Neuronal stem cell (in vitro differentiated cells): ENCODE measurements around the gene MRPL53.

Experiments used
- DNase-seq: peaks from one replicate; pipeline ENCODE4 v3.0.0-alpha.2; 2013; ENCODE audit warnings: low spot score
- H2AFZ ChIP-seq: one replicate; pipeline ENCODE4 v1.6.1; 2013; ENCODE audit warnings: mild to moderate bottlenecking, low read length, inconsistent platforms
- H2AK5ac ChIP-seq: 2 replicates; pipeline ENCODE4 v1.6.1; 2013; ENCODE audit warnings: low read depth, mild to moderate bottlenecking, inconsistent platforms, low read length, moderate library complexity, mixed read lengths
- H2BK120ac ChIP-seq: 2 replicates; pipeline ENCODE4 v1.6.1; 2013; ENCODE audit warnings: low read depth, mild to moderate bottlenecking, inconsistent platforms, low read length, moderate library complexity, mixed read lengths
- H2BK12ac ChIP-seq: one replicate; pipeline ENCODE4 v1.6.1; 2013; ENCODE audit warnings: low read length, inconsistent platforms
- H2BK15ac ChIP-seq: 2 replicates; pipeline ENCODE4 v1.6.1; 2013; ENCODE audit warnings: mild to moderate bottlenecking, low read length, inconsistent platforms, mixed read lengths
- H2BK5ac ChIP-seq: one replicate; pipeline ENCODE4 v1.6.1; 2013; ENCODE audit warnings: inconsistent platforms, mild to moderate bottlenecking, low read length, moderate library complexity
- H3K14ac ChIP-seq: one replicate; pipeline ENCODE4 v1.6.1; 2013; ENCODE audit warnings: low read length, inconsistent platforms
- H3K18ac ChIP-seq: 2 replicates; pipeline ENCODE4 v1.6.1; 2013; ENCODE audit warnings: low read length, inconsistent platforms
- H3K23ac ChIP-seq: 2 replicates; pipeline ENCODE4 v1.6.1; 2013; ENCODE audit warnings: low read depth, mild to moderate bottlenecking, mixed read lengths, low read length, inconsistent platforms; ENCODE audit not compliant: poor library complexity
- H3K27ac ChIP-seq: replicated peaks from 3 replicates; pipeline ENCODE4 v1.5.1; 2013; ENCODE audit warnings: low read length, inconsistent platforms
- H3K27me3 ChIP-seq, 3 experiments: 2 replicates each; pipeline ENCODE4 v1.6.1; 2013; ENCODE audit warnings: low read length in 3 of 3, mild to moderate bottlenecking in 2 of 3, inconsistent platforms in 1 of 3, low read depth in 1 of 3, mixed read lengths in 1 of 3, moderate library complexity in 1 of 3; ENCODE audit not compliant: control insufficient read depth in 3 of 3, insufficient read depth in 3 of 3
- H3K36me3 ChIP-seq, 2 donors: replicated peaks in 1 of 2; 2 replicates each; pipeline ENCODE4 v1.6.1; 2013; ENCODE audit warnings: low read length in 2 of 2; ENCODE audit not compliant: control insufficient read depth in 2 of 2, insufficient read depth in 2 of 2
- H3K4ac ChIP-seq: 2 replicates; pipeline ENCODE4 v1.6.1; 2013; ENCODE audit warnings: inconsistent platforms, mild to moderate bottlenecking, low read length, moderate library complexity
- H3K4me1 ChIP-seq, 2 donors: 1 replicate in 1 of 2; 2 replicates in 1 of 2; pipeline ENCODE4 v1.6.1; 2013; ENCODE audit warnings: low read length in 2 of 2, low read depth in 1 of 2; ENCODE audit not compliant: control insufficient read depth in 2 of 2, insufficient read depth in 1 of 2
- H3K4me2 ChIP-seq: one replicate; pipeline ENCODE4 v1.6.1; 2013; ENCODE audit warnings: mild to moderate bottlenecking, low read length, inconsistent platforms; ENCODE audit not compliant: insufficient read depth, poor library complexity, severe bottlenecking
- H3K4me3 ChIP-seq, 2 donors: 2 replicates each; pipeline ENCODE4 v1.5.1; 2013; ENCODE audit warnings: low read length in 2 of 2, mild to moderate bottlenecking in 2 of 2, inconsistent platforms in 1 of 2, moderate library complexity in 1 of 2
- H3K79me1 ChIP-seq: one replicate; pipeline ENCODE4 v1.6.1; 2013; ENCODE audit warnings: low read depth, mild to moderate bottlenecking, inconsistent platforms, low read length, moderate library complexity
- H3K9ac ChIP-seq: one replicate; pipeline ENCODE4 v1.6.1; 2013; ENCODE audit warnings: mild to moderate bottlenecking, low read depth, low read length, inconsistent platforms; ENCODE audit not compliant: poor library complexity
- H3K9me3 ChIP-seq, 2 donors: replicated peaks in 1 of 2; 2 replicates each; pipeline versions ENCODE3 to v1.6.1; 2013; ENCODE audit warnings: low read length in 2 of 2, mild to moderate bottlenecking in 2 of 2, inconsistent platforms in 1 of 2, low read depth in 1 of 2, mixed read lengths in 1 of 2, moderate library complexity in 1 of 2; ENCODE audit not compliant: control insufficient read depth in 2 of 2, insufficient read depth in 1 of 2
- H4K8ac ChIP-seq: one replicate; pipeline ENCODE4 v1.6.1; 2013; ENCODE audit warnings: low read depth, mild to moderate bottlenecking, inconsistent platforms, low read length, moderate library complexity
- H4K91ac ChIP-seq: one replicate; pipeline ENCODE4 v1.6.1; 2013; ENCODE audit warnings: low read length, low read depth, mild to moderate bottlenecking, inconsistent platforms; ENCODE audit not compliant: poor library complexity
- whole genome bisulfite sequencing, 2 donors: extraction: QIAGEN DNeasy Blood & Tissue Kit; methylation state at CpG; one replicate each; pipeline ENCODE4 v1.1.7; 2013; ENCODE audit warnings: missing lambda C conversion rate in 2 of 2, mixed read lengths in 1 of 2; ENCODE audit not compliant: insufficient read length in 2 of 2, insufficient replicate concordance in 1 of 2; ENCODE audit errors: extremely low coverage in 2 of 2; 5-methylcytosine and 5-hydroxymethylcytosine counted together

MRPL53 gene

GRCh38 chr2:74427551-74427950 is 44.9 kb downstream of the MRPL53 start:
- peaks cover 2% of the 10 kb centered on the region in 2 donors for H3K4me1 ChIP-seq
- no peak overlapping the region for H4K8ac ChIP-seq
- no peak overlapping the region for H2BK120ac ChIP-seq
- no peak for DNase-seq
- no peak overlapping the region for H3K27ac ChIP-seq
- no peak overlapping the region for H2AFZ ChIP-seq
- no peak overlapping the region for H3K4ac ChIP-seq
- H2AK5ac ChIP-seq, result no peak overlapping the region
- no peak overlapping the region for H3K23ac ChIP-seq
- H3K36me3 ChIP-seq, result peaks cover 66 to 89% of the 10 kb centered on the region in 2 donors
- no peaks in the 10 kb centered on the region for H3K27me3 ChIP-seq
- H3K9me3 ChIP-seq, result peaks cover 0 to 3% of the 10 kb centered on the region in 2 donors
- no peak overlapping the region for H3K4me2 ChIP-seq
- no peak overlapping the region for H3K9ac ChIP-seq
- no peak overlapping the region for H3K14ac ChIP-seq
- peaks cover 8% of the 10 kb centered on the region for H3K79me1 ChIP-seq
- no peak overlapping the region for H2BK5ac ChIP-seq
- H3K18ac ChIP-seq, result no peak overlapping the region
- H2BK12ac ChIP-seq, result no peak overlapping the region
- no CpG with 5 or more reads among the region's 3 CpGs for WGBS, 2 donors
- no peak overlapping the region for H3K4me3 ChIP-seq
- H2BK15ac ChIP-seq, result no peak overlapping the region
- H4K91ac ChIP-seq, result no peak overlapping the region

- peak overlapping the region; percentile 5 for H2BK5ac ChIP-seq
- WGBS, 2 donors, result no CpG with 5 or more reads among the region's 14 CpGs
- H3K36me3 ChIP-seq, result peaks cover 56 to 76% of the 10 kb centered on the region in 2 donors
- no peaks in the 10 kb centered on the region for H3K27me3 ChIP-seq
- H4K8ac ChIP-seq, result no peak overlapping the region
- peaks cover 9% of the 10 kb centered on the region for H3K79me1 ChIP-seq
- no peak overlapping the region for H3K4ac ChIP-seq
- no peak overlapping the region for H3K4me2 ChIP-seq
- no peak overlapping the region for H2BK15ac ChIP-seq
- no peak overlapping the region for H3K4me3 ChIP-seq
- H3K14ac ChIP-seq, result no peak overlapping the region
- H3K9me3 ChIP-seq, result peaks cover 0 to 3% of the 10 kb centered on the region in 2 donors
- no peak overlapping the region for H3K23ac ChIP-seq
- H3K18ac ChIP-seq, result no peak overlapping the region
- H3K4me1 ChIP-seq, result peaks cover 2 to 6% of the 10 kb centered on the region in 2 donors
- no peak overlapping the region for H3K9ac ChIP-seq
- H3K27ac ChIP-seq, result no peak overlapping the region
- no peak overlapping the region for H2AFZ ChIP-seq
- no peak for DNase-seq
- no peak overlapping the region for H2BK120ac ChIP-seq
- H2AK5ac ChIP-seq, result no peak overlapping the region
- no peak overlapping the region for H2BK12ac ChIP-seq
- H4K91ac ChIP-seq, result no peak overlapping the region
These were observed 46.2 kb downstream of the MRPL53 start for GRCh38 chr2:74426181-74426758.

- WGBS, 2 donors, result no CpG with 5 or more reads among the region's 7 CpGs
- H3K14ac ChIP-seq, result no peak overlapping the region
- no peak overlapping the region for H2BK120ac ChIP-seq
- H2BK5ac ChIP-seq, result no peak overlapping the region
- H3K18ac ChIP-seq, result no peak overlapping the region
- no peak overlapping the region for H2BK15ac ChIP-seq
- H3K4ac ChIP-seq, result no peak overlapping the region
- peaks cover 10% of the 10 kb centered on the region for H3K79me1 ChIP-seq
- H3K4me2 ChIP-seq, result no peak overlapping the region
- no peak overlapping the region for H4K91ac ChIP-seq
- H3K4me1 ChIP-seq, result peaks cover 2 to 7% of the 10 kb centered on the region in 2 donors
- DNase-seq, result no peak
- H3K27me3 ChIP-seq, result no peaks in the 10 kb centered on the region
- no peak overlapping the region for H3K27ac ChIP-seq
- H4K8ac ChIP-seq, result peak overlapping the region; percentile 78
- H2AK5ac ChIP-seq, result no peak overlapping the region
- H3K4me3 ChIP-seq, result no peak overlapping the region
- no peak overlapping the region for H2BK12ac ChIP-seq
- no peak overlapping the region for H2AFZ ChIP-seq
- H3K36me3 ChIP-seq, result peaks cover 54 to 69% of the 10 kb centered on the region in 2 donors
- H3K23ac ChIP-seq, result peak overlapping the region; percentile 91
- H3K9me3 ChIP-seq, result peaks cover 0 to 3% of the 10 kb centered on the region in 2 donors
- H3K9ac ChIP-seq, result no peak overlapping the region
These were observed 47.0 kb downstream of the MRPL53 start for GRCh38 chr2:74425523-74425922.

- H3K4me3 ChIP-seq, result no peak overlapping the region
These were observed 47.5 kb downstream of the MRPL53 start for GRCh38 chr2:74424995-74425406.

More at GRCh38 chr2:74424995-74425406, 47.5 kb downstream of the MRPL53 start:
- H3K27me3 ChIP-seq, result no peaks in the 10 kb centered on the region
- peak overlapping the region; percentile 78 for H4K8ac ChIP-seq
- H2BK12ac ChIP-seq, result no peak overlapping the region
- peak overlapping the region; percentile 34 for H2BK15ac ChIP-seq
- H3K9me3 ChIP-seq, result peaks cover 0 to 3% of the 10 kb centered on the region in 2 donors
- no CpG with 5 or more reads among the region's 5 CpGs for WGBS, 2 donors
- peaks cover 10% of the 10 kb centered on the region for H3K79me1 ChIP-seq
- H4K91ac ChIP-seq, result no peak overlapping the region
- H3K23ac ChIP-seq, result peak overlapping the region; percentile 96
- DNase-seq, result no peak
- H3K9ac ChIP-seq, result no peak overlapping the region
- peaks cover 50 to 64% of the 10 kb centered on the region in 2 donors for H3K36me3 ChIP-seq
- H2AFZ ChIP-seq, result no peak overlapping the region
- H2AK5ac ChIP-seq, result no peak overlapping the region
- peak overlapping the region; percentile 43 for H2BK120ac ChIP-seq
- no peak overlapping the region for H3K18ac ChIP-seq
- H3K4me2 ChIP-seq, result no peak overlapping the region
- peaks cover 0 to 7% of the 10 kb centered on the region in 2 donors for H3K4me1 ChIP-seq
- no peak overlapping the region for H3K27ac ChIP-seq
- no peak overlapping the region for H2BK5ac ChIP-seq
- H3K14ac ChIP-seq, result no peak overlapping the region
- no peak overlapping the region for H3K4ac ChIP-seq
